H1 (cell line): ENCODE data around the gene CTAGE15. TPM values are rescaled to one million over a fixed set of nuclear protein-coding genes. Genes with fewer than 3 reads are reported as not detected.
"Not testable (repeated sequence)": the region's sequence is repeated elsewhere in the genome, so short reads cannot be mapped to it uniquely, and the experiment has no call there.

ENCODE experiments used
- CTCF ChIA-PET: fragments of 300-600 bp; sonication (Branson Sonifier 250); formaldehyde crosslinking; loops from one replicate; lab custom pipeline; 2021; ENCODE audit not compliant: partially characterized antibody; lab: Charles Lee
- POLR2A ChIA-PET: fragments of 300-600 bp; sonication (Branson Sonifier 250); formaldehyde crosslinking; loops from one replicate; lab custom pipeline; 2021; ENCODE audit warnings: inconsistent platforms; ENCODE audit not compliant: partially characterized antibody; lab: Charles Lee
- DNase-seq, 2 experiments: peaks; one replicate each; pipeline versions ENCODE4 v3.0.0 to v3.0.0-alpha.2; 2010 to 2022; ENCODE audit warnings: low spot score in 2 of 2, low read depth in 1 of 2, mixed read lengths in 1 of 2
- FAIRE-seq: peaks from 2 replicates; lab custom pipeline; 2011; peaks lifted over from hg19 to GRCh38; lab: Jason Lieb, UNC
- H2AFZ ChIP-seq: 2 replicates; pipeline ENCODE4 v1.8.1; 2012; ENCODE audit warnings: low read length, inconsistent platforms
- H2AK5ac ChIP-seq: 2 replicates; pipeline ENCODE4 v1.6.1; 2013; ENCODE audit warnings: low read depth, low read length
- H2BK120ac ChIP-seq: replicated peaks from 2 replicates; pipeline ENCODE3; 2013; ENCODE audit warnings: low read depth, low read length, inconsistent platforms
- H2BK12ac ChIP-seq: 2 replicates; pipeline ENCODE4 v1.6.1; 2013; ENCODE audit warnings: low read depth, low read length
- H2BK15ac ChIP-seq: 2 replicates; pipeline ENCODE4 v1.6.1; 2013; ENCODE audit warnings: low read length
- H2BK20ac ChIP-seq: 2 replicates; pipeline ENCODE4 v1.6.1; 2013; ENCODE audit warnings: low read length
- H2BK5ac ChIP-seq: 2 replicates; pipeline ENCODE4 v1.6.1; 2013; ENCODE audit warnings: low read depth, low read length
- H3K14ac ChIP-seq: 2 replicates; pipeline ENCODE4 v1.6.1; 2013; ENCODE audit warnings: inconsistent platforms; ENCODE audit not compliant: insufficient read length
- H3K18ac ChIP-seq: 2 replicates; pipeline ENCODE4 v1.6.1; 2013; ENCODE audit warnings: low read length; ENCODE audit errors: extremely low read depth
- H3K23ac ChIP-seq: 2 replicates; pipeline ENCODE4 v1.6.1; 2013; ENCODE audit warnings: inconsistent platforms; ENCODE audit not compliant: insufficient read length
- H3K23me2 ChIP-seq: 2 replicates; pipeline ENCODE4 v1.6.1; 2013; ENCODE audit warnings: low read depth, low read length
- H3K27ac ChIP-seq: 2 replicates; pipeline ENCODE4 v1.6.1; 2011; ENCODE audit warnings: low read depth, low read length, inconsistent platforms
- H3K27me3 ChIP-seq, 4 experiments: replicated peaks in 1 of 4; 1 replicate in 1 of 4; 2 replicates in 3 of 4; pipeline versions ENCODE4 v1.6.1 to v1.8.1; 2011 to 2013; ENCODE audit warnings: low read length in 3 of 4, mild to moderate bottlenecking in 3 of 4, inconsistent platforms in 2 of 4, mixed read lengths in 2 of 4, moderate library complexity in 1 of 4; ENCODE audit not compliant: control insufficient read depth in 3 of 4, insufficient read depth in 3 of 4; ENCODE audit errors: extremely low read depth in 1 of 4
- H3K36me3 ChIP-seq, 4 experiments: 2 replicates each; pipeline versions ENCODE4 v1.6.1 to v1.8.1; 2011 to 2013; ENCODE audit warnings: mild to moderate bottlenecking in 4 of 4, low read length in 3 of 4, moderate library complexity in 2 of 4, control low read depth in 1 of 4, inconsistent platforms in 1 of 4; ENCODE audit not compliant: insufficient read depth in 4 of 4, control insufficient read depth in 2 of 4
- H3K4ac ChIP-seq: replicated peaks from 2 replicates; pipeline ENCODE3; 2013; ENCODE audit warnings: low read length, low read depth, mixed read lengths, inconsistent platforms; ENCODE audit not compliant: insufficient read length
- H3K4me1 ChIP-seq, 4 experiments: replicated peaks in 1 of 4; 1 replicate in 1 of 4; 2 replicates in 3 of 4; pipeline versions ENCODE4 v1.6.1 to v1.8.1; 2011 to 2013; ENCODE audit warnings: low read length in 3 of 4, inconsistent platforms in 2 of 4, mixed read lengths in 1 of 4; ENCODE audit not compliant: insufficient read depth in 4 of 4, control insufficient read depth in 3 of 4
- H3K4me2 ChIP-seq, 2 experiments: 2 replicates each; pipeline versions ENCODE4 v1.6.1 to v1.8.1; 2011 to 2013; ENCODE audit warnings: low read depth in 2 of 2, low read length in 2 of 2, control low read depth in 1 of 2, inconsistent platforms in 1 of 2, mild to moderate bottlenecking in 1 of 2; ENCODE audit not compliant: insufficient read depth in 1 of 2
- H3K4me3 ChIP-seq, 4 experiments: fragments of 200-600, 300-600 bp in 1 of 4; sonication (generic), shearing (Covaris generic), sonication (Bioruptor Twin) in 1 of 4; 2 replicates each; pipeline versions ENCODE4 v1.5.1 to v1.8.1; 2011 to 2016; ENCODE audit warnings: low read length in 4 of 4, low read depth in 3 of 4, control low read depth in 2 of 4, inconsistent platforms in 2 of 4, mild to moderate bottlenecking in 2 of 4, mixed read lengths in 1 of 4, moderate library complexity in 1 of 4; ENCODE audit not compliant: insufficient read depth in 2 of 4; ENCODE audit errors: extremely low read depth in 1 of 4
- H3K56ac ChIP-seq: replicated peaks from 2 replicates; pipeline ENCODE3; 2013; ENCODE audit warnings: low read depth, mild to moderate bottlenecking, mixed read lengths, low read length, inconsistent platforms; ENCODE audit not compliant: insufficient read length
- H3K79me1 ChIP-seq: 2 replicates; pipeline ENCODE4 v1.6.1; 2013; ENCODE audit warnings: low read depth, low read length, control low read depth
- H3K79me2 ChIP-seq, 2 experiments: 2 replicates each; pipeline versions ENCODE4 v1.6.1 to v1.8.1; 2012 to 2013; ENCODE audit warnings: low read length in 2 of 2, mild to moderate bottlenecking in 2 of 2, inconsistent platforms in 1 of 2; ENCODE audit not compliant: insufficient read depth in 2 of 2, control insufficient read depth in 1 of 2
- H3K9ac ChIP-seq, 4 experiments: replicated peaks in 1 of 4; 1 replicate in 1 of 4; 2 replicates in 3 of 4; pipeline versions ENCODE4 v1.6.1 to v1.8.1; 2011 to 2013; ENCODE audit warnings: low read depth in 3 of 4, low read length in 3 of 4, control low read depth in 2 of 4, mild to moderate bottlenecking in 2 of 4, moderate library complexity in 2 of 4, inconsistent platforms in 1 of 4; ENCODE audit errors: extremely low read depth in 1 of 4
- H3K9me3 ChIP-seq, 2 experiments: 2 replicates each; pipeline versions ENCODE4 v1.6.1 to v1.8.1; 2012 to 2013; ENCODE audit warnings: mild to moderate bottlenecking in 2 of 2, moderate library complexity in 2 of 2, control low read depth in 1 of 2, inconsistent platforms in 1 of 2, low read depth in 1 of 2, low read length in 1 of 2, mixed read lengths in 1 of 2; ENCODE audit not compliant: insufficient read depth in 2 of 2
- H4K20me1 ChIP-seq, 2 experiments: replicated peaks in 1 of 2; 2 replicates each; pipeline versions ENCODE3 to v1.8.1; 2011 to 2013; ENCODE audit warnings: inconsistent platforms in 2 of 2, low read length in 2 of 2, mild to moderate bottlenecking in 1 of 2; ENCODE audit not compliant: insufficient read depth in 2 of 2, control insufficient read depth in 1 of 2
- H4K5ac ChIP-seq: 2 replicates; pipeline ENCODE4 v1.6.1; 2013; ENCODE audit warnings: low read length, low read depth, mixed read lengths, inconsistent platforms; ENCODE audit not compliant: insufficient read length
- H4K8ac ChIP-seq: 2 replicates; pipeline ENCODE4 v1.8.0; 2013; ENCODE audit warnings: mild to moderate bottlenecking, moderate library complexity, low read length, inconsistent platforms; ENCODE audit not compliant: insufficient read depth; ENCODE audit errors: extremely low read depth
- H4K91ac ChIP-seq: replicated peaks from 2 replicates; pipeline ENCODE3; 2013; ENCODE audit warnings: low read length, mixed read lengths, inconsistent platforms; ENCODE audit not compliant: insufficient read length
- WGBS, 2 experiments: shearing (Covaris generic) in 1 of 2; methylation state at CpG; one replicate each; pipeline versions ENCODE4 v1.1.6 to v1.1.7; 2013 to 2015; ENCODE audit warnings: low lambda C conversion rate in 2 of 2, mixed read lengths in 2 of 2, inconsistent platforms in 1 of 2, low coverage in 1 of 2, missing lambda C conversion rate in 1 of 2; ENCODE audit not compliant: insufficient replicate concordance in 2 of 2, insufficient coverage in 1 of 2, insufficient read length in 1 of 2; ENCODE audit errors: extremely low coverage in 1 of 2, missing lambda C conversion rate in 1 of 2; 5-methylcytosine and 5-hydroxymethylcytosine counted together
- polyA plus RNA-seq, 7 experiments: library from polyadenylated mRNA; depleted of rRNA in 3 of 7; stranded (reverse) in 5 of 7; unstranded in 2 of 7; fragments of >200 nt in 5 of 7; fragments of 200-250 nt in 2 of 7; gene quantifications; 1 replicate in 5 of 7; 2 replicates in 1 of 7; 4 replicates in 1 of 7; pipeline versions ENCODE4 v1.2.1 to v1.2.3, GENCODE V29; 2011 to 2013; ENCODE audit warnings: missing spikeins in 2 of 7, mixed read lengths in 2 of 7
- total RNA-seq: library from RNA; stranded (reverse); fragmentation: NEBNext Ultra II Directional; extraction: Animal tissue kit (Norgen Biotek cat#: 25700); gene quantifications from 2 replicates; pipeline ENCODE4 v1.2.1, GENCODE V29; 2021

CTAGE15 gene
- total and polyA plus RNA-seq, 2 of the 8 experiments (the other 6 are each of a cell fraction or from before 2014, with no cell fraction given): 0.06 to 0.86 TPM

DNA sequence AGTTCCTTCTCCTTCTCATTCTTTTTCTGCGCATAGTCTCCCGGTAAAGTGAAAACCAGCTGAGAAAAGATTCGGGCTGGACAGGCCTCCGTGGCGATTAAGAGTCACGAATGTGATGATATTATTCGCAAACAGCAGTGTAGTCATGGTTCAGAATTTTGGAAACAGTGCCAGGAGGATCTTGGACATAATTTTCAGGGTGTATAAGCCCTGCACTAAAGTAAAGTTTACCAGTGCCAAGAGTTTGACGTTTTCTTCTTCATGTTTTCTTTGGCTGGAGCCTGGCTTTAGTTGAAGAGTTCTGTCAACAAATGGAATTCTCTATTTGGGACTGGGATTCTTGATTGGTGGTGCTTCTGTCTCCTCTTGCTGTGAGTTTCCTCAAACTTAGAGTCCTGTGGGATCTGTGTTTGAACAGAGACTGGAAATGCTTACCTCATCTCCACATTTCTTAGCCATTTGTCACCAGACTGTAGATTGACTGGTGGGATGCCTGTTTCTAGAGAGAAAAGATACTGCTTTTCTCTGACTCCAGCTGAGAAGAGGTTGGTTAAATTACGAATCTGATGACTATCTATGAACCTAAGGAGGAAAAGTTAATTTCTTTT, 49.2 kb upstream of the CTAGE15 start:
- FAIRE-seq: peak; percentile 91
- H3K4me3 ChIP-seq, H2BK12ac ChIP-seq, CTCF ChIA-PET, H3K9ac ChIP-seq, H3K27me3 ChIP-seq, H4K91ac ChIP-seq, H4K20me1 ChIP-seq, H3K27ac ChIP-seq, H2BK20ac ChIP-seq, POLR2A ChIA-PET, H2AK5ac ChIP-seq, H3K9me3 ChIP-seq, H2BK5ac ChIP-seq, H4K8ac ChIP-seq, H3K4me2 ChIP-seq, H3K4ac ChIP-seq, H3K79me1 ChIP-seq, H2AFZ ChIP-seq, H3K23ac ChIP-seq, H3K23me2 ChIP-seq, H3K18ac ChIP-seq, H3K14ac ChIP-seq, H4K5ac ChIP-seq, H3K56ac ChIP-seq, H2BK120ac ChIP-seq, H3K36me3 ChIP-seq, DNase-seq, H3K79me2 ChIP-seq, H2BK15ac ChIP-seq: not testable (repeated sequence)
- H3K4me1 ChIP-seq: peaks cover under 1 to 10% (median 2%) of the 10 kb centered on the region in 4 experiments; a peak in 3 of 7 replicates
- WGBS, 2 experiments: no CpG with 5 or more reads among the region's 9 CpGs
